HFFc6 (cell line): ENCODE data around the gene CSTA. TPM values are rescaled to one million over a fixed set of nuclear protein-coding genes. Genes with fewer than 3 reads are reported as not detected.

Experiments used
- DNase-seq: peaks from one replicate; pipeline ENCODE4 v3.0.0-alpha.2; 2018
- H3K27ac Mint-ChIP-seq: 2 replicates; pipeline ENCODE4 v1.8.0; 2020; ENCODE audit warnings: mild to moderate bottlenecking, mixed read lengths
- H3K27me3 Mint-ChIP-seq: 2 replicates; pipeline ENCODE4 v1.8.0; 2021; ENCODE audit warnings: mild to moderate bottlenecking, moderate library complexity, mixed read lengths; ENCODE audit not compliant: insufficient read depth
- H3K36me3 Mint-ChIP-seq: 2 replicates; pipeline ENCODE4 v1.8.0; 2021; ENCODE audit warnings: low read depth, mixed read lengths
- H3K4me1 Mint-ChIP-seq: 2 replicates; pipeline ENCODE4 v1.8.0; 2020; ENCODE audit warnings: low read depth, mixed read lengths
- H3K4me3 Mint-ChIP-seq: 2 replicates; pipeline ENCODE4 v1.8.0; 2020; ENCODE audit warnings: mild to moderate bottlenecking, moderate library complexity, mixed read lengths
- H3K9me3 Mint-ChIP-seq: 2 replicates; pipeline ENCODE4 v1.8.0; 2020; ENCODE audit warnings: mild to moderate bottlenecking, mixed read lengths
- total RNA-seq, 6 experiments: library from RNA; stranded (reverse); fragmentation: NEBNext Ultra II Directional; extraction: Animal tissue kit (Norgen Biotek cat#: 25700); gene quantifications; 2 replicates in 1 of 6; 3 replicates in 5 of 6; pipeline ENCODE4 v1.2.3, GENCODE V29; 2021
- TF ChIP-seq, protein P1 (sequence below): fragments of 200-600 bp; sonication (generic); IDR thresholded peaks from 2 replicates; pipeline ENCODE4 v1.5.0; 2021; ENCODE audit warnings: antibody characterized with exemption, mild to moderate bottlenecking

The CSTA gene
- total RNA-seq, 6 experiments from 2014 or later: 0.29 to 0.88 (median 0.49) TPM

GRCh38 chr3:122305818-122306621 lies 19.0 kb upstream of the CSTA start:
- H3K4me3 Mint-ChIP-seq: no peak overlapping the region
- peaks cover 8% of the 10 kb centered on the region for H3K27me3 Mint-ChIP-seq
- TF ChIP-seq, protein P1, sequence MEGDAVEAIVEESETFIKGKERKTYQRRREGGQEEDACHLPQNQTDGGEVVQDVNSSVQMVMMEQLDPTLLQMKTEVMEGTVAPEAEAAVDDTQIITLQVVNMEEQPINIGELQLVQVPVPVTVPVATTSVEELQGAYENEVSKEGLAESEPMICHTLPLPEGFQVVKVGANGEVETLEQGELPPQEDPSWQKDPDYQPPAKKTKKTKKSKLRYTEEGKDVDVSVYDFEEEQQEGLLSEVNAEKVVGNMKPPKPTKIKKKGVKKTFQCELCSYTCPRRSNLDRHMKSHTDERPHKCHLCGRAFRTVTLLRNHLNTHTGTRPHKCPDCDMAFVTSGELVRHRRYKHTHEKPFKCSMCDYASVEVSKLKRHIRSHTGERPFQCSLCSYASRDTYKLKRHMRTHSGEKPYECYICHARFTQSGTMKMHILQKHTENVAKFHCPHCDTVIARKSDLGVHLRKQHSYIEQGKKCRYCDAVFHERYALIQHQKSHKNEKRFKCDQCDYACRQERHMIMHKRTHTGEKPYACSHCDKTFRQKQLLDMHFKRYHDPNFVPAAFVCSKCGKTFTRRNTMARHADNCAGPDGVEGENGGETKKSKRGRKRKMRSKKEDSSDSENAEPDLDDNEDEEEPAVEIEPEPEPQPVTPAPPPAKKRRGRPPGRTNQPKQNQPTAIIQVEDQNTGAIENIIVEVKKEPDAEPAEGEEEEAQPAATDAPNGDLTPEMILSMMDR: 0 out of 2 replicates have a peak, but pooled peaks have one; percentile 15
- H3K4me1 Mint-ChIP-seq: no peaks in the 10 kb centered on the region
- no peak overlapping the region for H3K27ac Mint-ChIP-seq
- H3K9me3 Mint-ChIP-seq: no peaks in the 10 kb centered on the region
- H3K36me3 Mint-ChIP-seq: no peaks in the 10 kb centered on the region
- DNase-seq: no peak

DNA sequence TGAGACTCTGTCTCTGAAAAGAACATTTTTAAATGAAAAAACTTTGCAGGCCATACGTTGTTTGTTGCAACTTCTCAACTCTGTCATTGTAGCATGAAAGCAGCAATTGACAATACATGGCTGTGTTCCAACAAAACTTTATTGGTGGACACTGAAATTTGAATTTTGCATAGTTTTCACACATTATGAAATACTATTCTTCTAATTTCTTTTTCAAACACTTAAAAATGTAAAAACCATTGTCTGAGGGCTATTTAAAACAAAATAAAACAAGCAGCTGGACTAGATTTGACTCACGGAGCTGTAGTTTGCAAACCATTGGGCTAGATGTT lies 18.5 kb upstream of the CSTA start:
- DNase-seq: no peak
- Mint-ChIP-seq H3K4me1 (no peaks in the 10 kb centered on the region), H3K27ac (no peak overlapping the region), H3K27me3 (peaks cover 11% of the 10 kb centered on the region), H3K36me3 (no peaks in the 10 kb centered on the region), H3K4me3 (no peak overlapping the region), H3K9me3 (no peaks in the 10 kb centered on the region)
- TF ChIP-seq, protein P1: no peak

DNA sequence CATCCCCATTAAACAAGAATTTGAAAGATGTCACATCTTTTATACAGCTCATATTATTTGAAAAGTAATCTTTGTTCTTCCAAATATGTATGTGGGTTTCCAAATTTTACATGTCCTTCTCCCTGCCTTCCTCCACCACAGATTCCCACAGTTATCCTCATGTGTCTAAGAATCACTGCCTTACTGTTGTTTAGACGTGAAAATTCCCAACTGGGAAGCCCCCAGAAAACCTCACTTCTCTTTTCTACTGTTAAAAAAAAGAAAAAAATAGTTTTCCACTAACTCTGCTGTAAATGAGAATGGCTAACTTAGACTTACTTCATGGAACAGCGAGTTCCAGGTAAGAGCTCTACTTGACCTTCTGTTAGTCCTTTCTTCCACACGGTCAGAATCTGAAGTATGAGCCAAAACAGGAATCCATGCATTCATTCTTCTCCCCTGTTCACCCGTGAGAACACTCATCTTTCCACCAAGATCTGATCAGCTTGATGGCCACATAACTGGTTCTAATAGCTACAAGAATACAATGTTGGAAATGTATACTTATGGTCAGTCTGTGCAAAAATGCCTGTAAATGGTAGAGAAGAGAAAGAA lies 17.9 kb upstream of the CSTA start:
- Mint-ChIP-seq H3K36me3 (no peaks in the 10 kb centered on the region), H3K4me1 (no peaks in the 10 kb centered on the region), H3K9me3 (no peaks in the 10 kb centered on the region), H3K4me3 (no peak overlapping the region), H3K27me3 (peaks cover 14% of the 10 kb centered on the region), H3K27ac (no peak overlapping the region)
- TF ChIP-seq, protein P1: no peak
- DNase-seq: no peak

DNA sequence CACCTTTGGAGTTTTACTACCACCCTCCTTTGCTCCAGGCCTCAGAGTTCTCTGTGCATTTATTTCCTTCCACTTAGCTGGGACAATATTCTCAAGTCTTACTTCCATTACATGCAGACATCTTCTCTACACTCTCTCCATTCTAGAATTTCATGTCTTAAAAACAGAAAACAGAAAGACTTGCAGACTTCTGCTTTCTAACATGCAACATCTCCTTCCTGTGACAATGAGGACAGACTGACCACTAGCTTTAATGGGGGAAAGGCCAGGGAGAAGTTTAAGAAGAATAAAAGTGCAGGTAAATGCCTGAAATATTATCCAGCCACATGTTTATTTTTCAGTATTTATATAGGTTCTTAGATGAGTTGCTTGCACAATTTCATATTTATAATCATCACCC lies 17.1 kb upstream of the CSTA start:
- H3K9me3 Mint-ChIP-seq: no peaks in the 10 kb centered on the region
- no peak overlapping the region for H3K4me3 Mint-ChIP-seq
- no peak overlapping the region for H3K27ac Mint-ChIP-seq
- TF ChIP-seq, protein P1: no peak
- peaks cover 14% of the 10 kb centered on the region for H3K27me3 Mint-ChIP-seq
- H3K4me1 Mint-ChIP-seq: no peaks in the 10 kb centered on the region
- no peak for DNase-seq
- no peaks in the 10 kb centered on the region for H3K36me3 Mint-ChIP-seq

- Mint-ChIP-seq H3K36me3 (no peaks in the 10 kb centered on the region), H3K27ac (no peak overlapping the region), H3K9me3 (no peaks in the 10 kb centered on the region), H3K4me1 (no peaks in the 10 kb centered on the region), H3K4me3 (no peak overlapping the region), H3K27me3 (peaks cover 9% of the 10 kb centered on the region)
- TF ChIP-seq, protein P1: no peak
- no peak for DNase-seq
Measured at GRCh38 chr3:122310361-122310760, 14.7 kb upstream of the CSTA start.
